ENCODE results near the gene FGF23.

DNA sequence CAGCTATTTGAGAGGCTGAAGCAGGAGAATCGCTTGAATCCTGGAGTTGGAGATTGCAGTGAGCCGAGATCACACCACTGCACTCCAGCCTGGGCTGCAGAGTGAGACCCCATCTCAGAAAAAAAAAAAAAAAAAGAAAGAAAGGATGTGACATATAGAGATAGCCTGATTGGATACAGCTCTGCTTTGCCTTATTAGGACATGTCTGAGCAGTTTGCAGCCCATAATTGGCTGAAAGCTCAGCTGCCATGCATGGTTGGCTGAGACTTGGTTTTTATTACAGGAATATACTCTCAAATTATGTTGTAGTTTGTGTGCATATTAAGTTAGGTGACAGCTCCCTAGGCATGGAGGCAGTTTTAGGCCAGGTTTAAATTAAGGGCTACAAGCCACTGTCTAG, 52.2 kb downstream of the FGF23 start:
- TF ChIP-seq, protein P1, sequence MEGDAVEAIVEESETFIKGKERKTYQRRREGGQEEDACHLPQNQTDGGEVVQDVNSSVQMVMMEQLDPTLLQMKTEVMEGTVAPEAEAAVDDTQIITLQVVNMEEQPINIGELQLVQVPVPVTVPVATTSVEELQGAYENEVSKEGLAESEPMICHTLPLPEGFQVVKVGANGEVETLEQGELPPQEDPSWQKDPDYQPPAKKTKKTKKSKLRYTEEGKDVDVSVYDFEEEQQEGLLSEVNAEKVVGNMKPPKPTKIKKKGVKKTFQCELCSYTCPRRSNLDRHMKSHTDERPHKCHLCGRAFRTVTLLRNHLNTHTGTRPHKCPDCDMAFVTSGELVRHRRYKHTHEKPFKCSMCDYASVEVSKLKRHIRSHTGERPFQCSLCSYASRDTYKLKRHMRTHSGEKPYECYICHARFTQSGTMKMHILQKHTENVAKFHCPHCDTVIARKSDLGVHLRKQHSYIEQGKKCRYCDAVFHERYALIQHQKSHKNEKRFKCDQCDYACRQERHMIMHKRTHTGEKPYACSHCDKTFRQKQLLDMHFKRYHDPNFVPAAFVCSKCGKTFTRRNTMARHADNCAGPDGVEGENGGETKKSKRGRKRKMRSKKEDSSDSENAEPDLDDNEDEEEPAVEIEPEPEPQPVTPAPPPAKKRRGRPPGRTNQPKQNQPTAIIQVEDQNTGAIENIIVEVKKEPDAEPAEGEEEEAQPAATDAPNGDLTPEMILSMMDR (IDR thresholded peaks at IDR 0.05), result no peak
- TF ChIP-seq ZFX (IDR thresholded peaks at IDR 0.05; ENCODE audit: borderline replicate concordance), result no peak

All from 22Rv1 (cell line).